H1 (cell line): ENCODE results near the gene BTG2. TPM values are rescaled to one million over a fixed set of nuclear protein-coding genes. Genes with fewer than 3 reads are reported as not detected.

Experiments used
- CTCF ChIA-PET: fragments of 300-600 bp; sonication (Branson Sonifier 250); formaldehyde crosslinking; loops from one replicate; lab custom pipeline; 2021; ENCODE audit not compliant: partially characterized antibody; lab: Charles Lee
- POLR2A ChIA-PET: fragments of 300-600 bp; sonication (Branson Sonifier 250); formaldehyde crosslinking; loops from one replicate; lab custom pipeline; 2021; ENCODE audit warnings: inconsistent platforms; ENCODE audit not compliant: partially characterized antibody; lab: Charles Lee
- DNase-seq, 2 experiments: peaks; one replicate each; pipeline versions ENCODE4 v3.0.0 to v3.0.0-alpha.2; 2010 to 2022; ENCODE audit warnings: low spot score in 2 of 2, low read depth in 1 of 2, mixed read lengths in 1 of 2
- FAIRE-seq: peaks from 2 replicates; lab custom pipeline; 2011; peaks lifted over from hg19 to GRCh38; lab: Jason Lieb, UNC
- H2AFZ ChIP-seq: 2 replicates; pipeline ENCODE4 v1.8.1; 2012; ENCODE audit warnings: low read length, inconsistent platforms
- H2AK5ac ChIP-seq: 2 replicates; pipeline ENCODE4 v1.6.1; 2013; ENCODE audit warnings: low read depth, low read length
- H2BK120ac ChIP-seq: replicated peaks from 2 replicates; pipeline ENCODE3; 2013; ENCODE audit warnings: low read depth, low read length, inconsistent platforms
- H2BK12ac ChIP-seq: 2 replicates; pipeline ENCODE4 v1.6.1; 2013; ENCODE audit warnings: low read depth, low read length
- H2BK15ac ChIP-seq: 2 replicates; pipeline ENCODE4 v1.6.1; 2013; ENCODE audit warnings: low read length
- H2BK20ac ChIP-seq: 2 replicates; pipeline ENCODE4 v1.6.1; 2013; ENCODE audit warnings: low read length
- H2BK5ac ChIP-seq: 2 replicates; pipeline ENCODE4 v1.6.1; 2013; ENCODE audit warnings: low read depth, low read length
- H3K14ac ChIP-seq: 2 replicates; pipeline ENCODE4 v1.6.1; 2013; ENCODE audit warnings: inconsistent platforms; ENCODE audit not compliant: insufficient read length
- H3K18ac ChIP-seq: 2 replicates; pipeline ENCODE4 v1.6.1; 2013; ENCODE audit warnings: low read length; ENCODE audit errors: extremely low read depth
- H3K23ac ChIP-seq: 2 replicates; pipeline ENCODE4 v1.6.1; 2013; ENCODE audit warnings: inconsistent platforms; ENCODE audit not compliant: insufficient read length
- H3K23me2 ChIP-seq: 2 replicates; pipeline ENCODE4 v1.6.1; 2013; ENCODE audit warnings: low read depth, low read length
- H3K27ac ChIP-seq: 2 replicates; pipeline ENCODE4 v1.6.1; 2011; ENCODE audit warnings: low read depth, low read length, inconsistent platforms
- H3K27me3 ChIP-seq, 4 experiments: replicated peaks in 1 of 4; 1 replicate in 1 of 4; 2 replicates in 3 of 4; pipeline versions ENCODE4 v1.6.1 to v1.8.1; 2011 to 2013; ENCODE audit warnings: low read length in 3 of 4, mild to moderate bottlenecking in 3 of 4, inconsistent platforms in 2 of 4, mixed read lengths in 2 of 4, moderate library complexity in 1 of 4; ENCODE audit not compliant: control insufficient read depth in 3 of 4, insufficient read depth in 3 of 4; ENCODE audit errors: extremely low read depth in 1 of 4
- H3K36me3 ChIP-seq, 4 experiments: 2 replicates each; pipeline versions ENCODE4 v1.6.1 to v1.8.1; 2011 to 2013; ENCODE audit warnings: mild to moderate bottlenecking in 4 of 4, low read length in 3 of 4, moderate library complexity in 2 of 4, control low read depth in 1 of 4, inconsistent platforms in 1 of 4; ENCODE audit not compliant: insufficient read depth in 4 of 4, control insufficient read depth in 2 of 4
- H3K4ac ChIP-seq: replicated peaks from 2 replicates; pipeline ENCODE3; 2013; ENCODE audit warnings: low read length, low read depth, mixed read lengths, inconsistent platforms; ENCODE audit not compliant: insufficient read length
- H3K4me1 ChIP-seq, 4 experiments: replicated peaks in 1 of 4; 1 replicate in 1 of 4; 2 replicates in 3 of 4; pipeline versions ENCODE4 v1.6.1 to v1.8.1; 2011 to 2013; ENCODE audit warnings: low read length in 3 of 4, inconsistent platforms in 2 of 4, mixed read lengths in 1 of 4; ENCODE audit not compliant: insufficient read depth in 4 of 4, control insufficient read depth in 3 of 4
- H3K4me2 ChIP-seq, 2 experiments: 2 replicates each; pipeline versions ENCODE4 v1.6.1 to v1.8.1; 2011 to 2013; ENCODE audit warnings: low read depth in 2 of 2, low read length in 2 of 2, control low read depth in 1 of 2, inconsistent platforms in 1 of 2, mild to moderate bottlenecking in 1 of 2; ENCODE audit not compliant: insufficient read depth in 1 of 2
- H3K4me3 ChIP-seq, 4 experiments: fragments of 200-600, 300-600 bp in 1 of 4; sonication (generic), shearing (Covaris generic), sonication (Bioruptor Twin) in 1 of 4; 2 replicates each; pipeline versions ENCODE4 v1.5.1 to v1.8.1; 2011 to 2016; ENCODE audit warnings: low read length in 4 of 4, low read depth in 3 of 4, control low read depth in 2 of 4, inconsistent platforms in 2 of 4, mild to moderate bottlenecking in 2 of 4, mixed read lengths in 1 of 4, moderate library complexity in 1 of 4; ENCODE audit not compliant: insufficient read depth in 2 of 4; ENCODE audit errors: extremely low read depth in 1 of 4
- H3K56ac ChIP-seq: replicated peaks from 2 replicates; pipeline ENCODE3; 2013; ENCODE audit warnings: low read depth, mild to moderate bottlenecking, mixed read lengths, low read length, inconsistent platforms; ENCODE audit not compliant: insufficient read length
- H3K79me1 ChIP-seq: 2 replicates; pipeline ENCODE4 v1.6.1; 2013; ENCODE audit warnings: low read depth, low read length, control low read depth
- H3K79me2 ChIP-seq, 2 experiments: 2 replicates each; pipeline versions ENCODE4 v1.6.1 to v1.8.1; 2012 to 2013; ENCODE audit warnings: low read length in 2 of 2, mild to moderate bottlenecking in 2 of 2, inconsistent platforms in 1 of 2; ENCODE audit not compliant: insufficient read depth in 2 of 2, control insufficient read depth in 1 of 2
- H3K9ac ChIP-seq, 4 experiments: replicated peaks in 1 of 4; 1 replicate in 1 of 4; 2 replicates in 3 of 4; pipeline versions ENCODE4 v1.6.1 to v1.8.1; 2011 to 2013; ENCODE audit warnings: low read depth in 3 of 4, low read length in 3 of 4, control low read depth in 2 of 4, mild to moderate bottlenecking in 2 of 4, moderate library complexity in 2 of 4, inconsistent platforms in 1 of 4; ENCODE audit errors: extremely low read depth in 1 of 4
- H3K9me3 ChIP-seq, 2 experiments: 2 replicates each; pipeline versions ENCODE4 v1.6.1 to v1.8.1; 2012 to 2013; ENCODE audit warnings: mild to moderate bottlenecking in 2 of 2, moderate library complexity in 2 of 2, control low read depth in 1 of 2, inconsistent platforms in 1 of 2, low read depth in 1 of 2, low read length in 1 of 2, mixed read lengths in 1 of 2; ENCODE audit not compliant: insufficient read depth in 2 of 2
- H4K20me1 ChIP-seq, 2 experiments: replicated peaks in 1 of 2; 2 replicates each; pipeline versions ENCODE3 to v1.8.1; 2011 to 2013; ENCODE audit warnings: inconsistent platforms in 2 of 2, low read length in 2 of 2, mild to moderate bottlenecking in 1 of 2; ENCODE audit not compliant: insufficient read depth in 2 of 2, control insufficient read depth in 1 of 2
- H4K5ac ChIP-seq: 2 replicates; pipeline ENCODE4 v1.6.1; 2013; ENCODE audit warnings: low read length, low read depth, mixed read lengths, inconsistent platforms; ENCODE audit not compliant: insufficient read length
- H4K8ac ChIP-seq: 2 replicates; pipeline ENCODE4 v1.8.0; 2013; ENCODE audit warnings: mild to moderate bottlenecking, moderate library complexity, low read length, inconsistent platforms; ENCODE audit not compliant: insufficient read depth; ENCODE audit errors: extremely low read depth
- H4K91ac ChIP-seq: replicated peaks from 2 replicates; pipeline ENCODE3; 2013; ENCODE audit warnings: low read length, mixed read lengths, inconsistent platforms; ENCODE audit not compliant: insufficient read length
- CBX8 ChIP-seq: fragments of 300-800, 300-1000 bp; sonication (generic); IDR thresholded peaks from 2 replicates; pipeline ENCODE4 v1.7.1; 2016; ENCODE audit warnings: low read depth, low read length, borderline replicate concordance
- CREB1 ChIP-seq: IDR thresholded peaks from 2 replicates; pipeline ENCODE4 v1.6.1; 2012; ENCODE audit warnings: inconsistent platforms
- E2F6 ChIP-seq: IDR thresholded peaks from 2 replicates; pipeline ENCODE4 v1.6.1; 2012; ENCODE audit warnings: inconsistent platforms
- GTF2F1 ChIP-seq: IDR thresholded peaks from 2 replicates; pipeline ENCODE4 v1.6.1; 2012; ENCODE audit warnings: low read depth, low read length, improper control_type of control experiment, borderline replicate concordance
- MAFK ChIP-seq: IDR thresholded peaks from 2 replicates; pipeline ENCODE4 v1.6.1; 2012; ENCODE audit warnings: low read depth, mild to moderate bottlenecking, improper control_type of control experiment, low read length
- MAX ChIP-seq: IDR thresholded peaks from 2 replicates; pipeline ENCODE4 v1.6.1; 2012; ENCODE audit warnings: inconsistent platforms
- SP1 ChIP-seq: IDR thresholded peaks from 2 replicates; pipeline ENCODE4 v1.6.1; 2011; ENCODE audit warnings: low read depth, low read length
- SP2 ChIP-seq: IDR thresholded peaks from 2 replicates; pipeline ENCODE4 v1.6.1; 2012; ENCODE audit warnings: mild to moderate bottlenecking, low read length, inconsistent platforms
- SUZ12 ChIP-seq: fragments of 200-600 bp; sonication (generic); IDR thresholded peaks from 2 replicates; pipeline ENCODE4 v1.6.1; 2012; ENCODE audit warnings: mild to moderate bottlenecking, inconsistent platforms, low read length, moderate library complexity, mixed read lengths
- TAF7 ChIP-seq: optimal IDR thresholded peaks from 2 replicates; pipeline ENCODE3; 2011; ENCODE audit warnings: low read depth, mild to moderate bottlenecking, inconsistent platforms, low read length, moderate library complexity, borderline replicate concordance
- WGBS, 2 experiments: shearing (Covaris generic) in 1 of 2; methylation state at CpG; one replicate each; pipeline versions ENCODE4 v1.1.6 to v1.1.7; 2013 to 2015; ENCODE audit warnings: low lambda C conversion rate in 2 of 2, mixed read lengths in 2 of 2, inconsistent platforms in 1 of 2, low coverage in 1 of 2, missing lambda C conversion rate in 1 of 2; ENCODE audit not compliant: insufficient replicate concordance in 2 of 2, insufficient coverage in 1 of 2, insufficient read length in 1 of 2; ENCODE audit errors: extremely low coverage in 1 of 2, missing lambda C conversion rate in 1 of 2; 5-methylcytosine and 5-hydroxymethylcytosine counted together
- polyA plus RNA-seq, 7 experiments: library from polyadenylated mRNA; depleted of rRNA in 3 of 7; stranded (reverse) in 5 of 7; unstranded in 2 of 7; fragments of >200 nt in 5 of 7; fragments of 200-250 nt in 2 of 7; gene quantifications; 1 replicate in 5 of 7; 2 replicates in 1 of 7; 4 replicates in 1 of 7; pipeline versions ENCODE4 v1.2.1 to v1.2.3, GENCODE V29; 2011 to 2013; ENCODE audit warnings: missing spikeins in 2 of 7, mixed read lengths in 2 of 7
- total RNA-seq: library from RNA; stranded (reverse); fragmentation: NEBNext Ultra II Directional; extraction: Animal tissue kit (Norgen Biotek cat#: 25700); gene quantifications from 2 replicates; pipeline ENCODE4 v1.2.1, GENCODE V29; 2021

The BTG2 gene
- total and polyA plus RNA-seq, 2 of the 8 experiments (the other 6 are each of a cell fraction or from before 2014, with no cell fraction given) = 4.8 to 11.0 TPM

DNA sequence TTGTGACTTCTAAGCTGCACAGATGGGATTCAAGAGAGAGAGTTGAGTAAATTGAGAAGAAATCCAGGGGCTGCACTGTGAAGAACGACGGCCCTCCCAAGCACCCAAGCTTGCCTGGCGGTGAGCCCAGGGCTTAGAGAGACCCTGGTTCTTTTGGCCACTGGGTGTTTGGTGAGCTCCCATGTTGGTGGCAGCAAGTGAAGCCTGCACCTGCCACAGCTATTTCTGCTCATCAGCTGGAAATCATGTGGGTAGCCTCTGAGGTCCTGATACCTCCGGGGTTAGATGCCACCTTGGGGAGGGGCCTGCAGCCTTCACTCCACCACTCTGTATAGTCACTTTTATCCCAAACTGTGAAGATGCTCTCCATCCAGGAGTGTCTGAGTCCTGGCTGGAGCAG is 6.2 kb upstream of the BTG2 start:
- no peak overlapping the region for H3K14ac ChIP-seq
- no peaks in the 10 kb centered on the region for H3K9me3 ChIP-seq
- no peak overlapping the region for H4K8ac ChIP-seq
- no peaks in the 10 kb centered on the region for H3K79me2 ChIP-seq
- H3K23me2 ChIP-seq = no peaks in the 10 kb centered on the region
- no peak overlapping the region for H4K91ac ChIP-seq
- H2AK5ac ChIP-seq = no peak overlapping the region
- no peak overlapping the region for H2BK15ac ChIP-seq
- no peak overlapping the region for H3K4me3 ChIP-seq
- H3K9ac ChIP-seq = no peak overlapping the region
- FAIRE-seq = no peak
- no peak overlapping the region for H2BK12ac ChIP-seq
- no peak overlapping the region for H2AFZ ChIP-seq
- no peak overlapping the region for H3K56ac ChIP-seq
- H3K27me3 ChIP-seq = peaks cover 7 to 39% (median 25%) of the 10 kb centered on the region in 4 experiments
- H3K23ac ChIP-seq = no peak overlapping the region
- H3K18ac ChIP-seq = no peak overlapping the region
- H2BK5ac ChIP-seq = no peak overlapping the region
- H3K27ac ChIP-seq = no peak overlapping the region
- H4K20me1 ChIP-seq = no peaks in the 10 kb centered on the region
- POLR2A ChIA-PET = interaction anchor here (1.5 to 2.3 kb wide), 2 partner anchors 8 to 10 kb away, joined by 5 read pairs; no protein-coding TSS in a partner anchor
- no peak overlapping the region for H2BK20ac ChIP-seq
- H3K36me3 ChIP-seq = no peaks in the 10 kb centered on the region
- H3K4me1 ChIP-seq = no peaks in the 10 kb centered on the region
- H4K5ac ChIP-seq = no peak overlapping the region
- no peak for DNase-seq
- 90% methylated on average over 4 of the region's 4 CpGs; no CpG with 5 or more reads in 1 of the 2 experiments for WGBS, 2 experiments
- H3K4me2 ChIP-seq = no peak overlapping the region
- CTCF ChIA-PET = interaction anchor here (0.9 to 39.0 kb wide), 11 partner anchors 8 to 129 kb away, joined by 3 to 785 read pairs (median 4); no protein-coding TSS in a partner anchor
- no peak overlapping the region for H2BK120ac ChIP-seq
- H3K4ac ChIP-seq = no peak overlapping the region
- no peaks in the 10 kb centered on the region for H3K79me1 ChIP-seq
- TF ChIP-seq TAF7 = no peak
- TF ChIP-seq E2F6 = no peak
- TF ChIP-seq MAFK = no peak
- no peak for TF ChIP-seq MAX
- TF ChIP-seq CREB1 = no peak
- TF ChIP-seq SP1 = no peak
- no peak for TF ChIP-seq SUZ12
- no peak for TF ChIP-seq CBX8
- no peak for TF ChIP-seq SP2
- no peak for TF ChIP-seq GTF2F1
